Tibial artery (tissue), 4 donors: ENCODE measurements around the gene GIMAP5.

Source experiments
- DNase-seq, 2 donors: peaks; one replicate each; pipeline ENCODE4 v3.0.0-alpha.2; 2019
- H3K27ac ChIP-seq, 2 donors: fragments of 200-600 bp; sonication (generic) in 1 of 2; 1 replicate in 1 of 2; 2 replicates in 1 of 2; pipeline ENCODE4 v1.5.1; 2018 to 2019; ENCODE audit warnings: mild to moderate bottlenecking in 1 of 2
- H3K27me3 ChIP-seq, 2 donors: fragments of 200-600 bp; sonication (generic) in 1 of 2; one replicate each; pipeline versions ENCODE4 v1.5.1 to v1.6.0; 2016 to 2019
- H3K36me3 ChIP-seq, 3 donors: fragments of 200-600 bp; sonication (generic) in 2 of 3; one replicate each; pipeline ENCODE4 v1.5.1; 2016 to 2019; ENCODE audit warnings: mild to moderate bottlenecking in 2 of 3
- H3K4me1 ChIP-seq, 4 donors: fragments of 200-600 bp; sonication (generic) in 2 of 4; 1 replicate in 3 of 4; 2 replicates in 1 of 4; pipeline ENCODE4 v1.5.1; 2016 to 2019
- H3K4me3 ChIP-seq, 2 donors: fragments of 200-600 bp; sonication (generic) in 1 of 2; 1 replicate in 1 of 2; 2 replicates in 1 of 2; pipeline ENCODE4 v1.5.1; 2018 to 2019; ENCODE audit warnings: mild to moderate bottlenecking in 2 of 2
- H3K9me3 ChIP-seq, 3 donors: fragments of 200-600 bp; sonication (generic) in 1 of 3; one replicate each; pipeline ENCODE4 v1.5.1; 2016 to 2019
- intact Hi-C: fragments of 100-400 bp; cut with DNase I; formaldehyde crosslinking; loops from one replicate; pipeline ENCODE4 v1.15.0; 2023; ENCODE audit warnings: low total_unique reads
- TF ChIP-seq, protein P1 (sequence below), 2 experiments: fragments of 200-600 bp in 1 of 2; fragments of 450-650 bp in 1 of 2; IDR thresholded peaks; one replicate each; pipeline ENCODE4 v1.5.1; 2017 to 2019; ENCODE audit warnings: antibody characterized with exemption in 2 of 2, mild to moderate bottlenecking in 1 of 2, moderate library complexity in 1 of 2

GIMAP5 gene

DNA sequence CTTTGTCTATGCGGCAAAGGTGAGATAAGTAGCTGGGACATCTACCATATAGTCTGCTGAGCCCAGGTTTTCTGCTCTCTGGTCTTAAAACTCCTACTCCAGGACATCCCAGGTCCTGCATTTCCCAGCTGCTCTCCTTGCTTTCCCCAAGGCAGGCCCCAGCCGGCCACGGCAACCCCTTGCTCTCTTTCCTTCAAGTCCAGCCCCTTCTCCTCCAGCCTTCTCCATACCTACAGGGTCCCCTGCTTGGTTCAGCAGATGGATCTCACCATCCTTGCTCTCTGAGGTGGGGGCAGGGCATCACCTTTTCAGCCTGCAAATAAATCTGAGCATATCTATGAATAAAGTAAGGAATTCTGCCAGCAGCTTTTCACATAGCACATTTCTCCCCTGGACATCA is 8.7 kb downstream of the GIMAP5 start:
- intact Hi-C loops, result no loop called here
- Histone ChIP-seq H3K36me3 (peaks cover 0 to 11% (median 0%) of the 10 kb centered on the region in 3 donors), H3K4me1 (no peaks in the 10 kb centered on the region), H3K27me3 (no peaks in the 10 kb centered on the region), H3K27ac (no peak overlapping the region), H3K4me3 (no peak overlapping the region), H3K9me3 (no peaks in the 10 kb centered on the region)
- no peak for DNase-seq
- TF ChIP-seq, protein P1, sequence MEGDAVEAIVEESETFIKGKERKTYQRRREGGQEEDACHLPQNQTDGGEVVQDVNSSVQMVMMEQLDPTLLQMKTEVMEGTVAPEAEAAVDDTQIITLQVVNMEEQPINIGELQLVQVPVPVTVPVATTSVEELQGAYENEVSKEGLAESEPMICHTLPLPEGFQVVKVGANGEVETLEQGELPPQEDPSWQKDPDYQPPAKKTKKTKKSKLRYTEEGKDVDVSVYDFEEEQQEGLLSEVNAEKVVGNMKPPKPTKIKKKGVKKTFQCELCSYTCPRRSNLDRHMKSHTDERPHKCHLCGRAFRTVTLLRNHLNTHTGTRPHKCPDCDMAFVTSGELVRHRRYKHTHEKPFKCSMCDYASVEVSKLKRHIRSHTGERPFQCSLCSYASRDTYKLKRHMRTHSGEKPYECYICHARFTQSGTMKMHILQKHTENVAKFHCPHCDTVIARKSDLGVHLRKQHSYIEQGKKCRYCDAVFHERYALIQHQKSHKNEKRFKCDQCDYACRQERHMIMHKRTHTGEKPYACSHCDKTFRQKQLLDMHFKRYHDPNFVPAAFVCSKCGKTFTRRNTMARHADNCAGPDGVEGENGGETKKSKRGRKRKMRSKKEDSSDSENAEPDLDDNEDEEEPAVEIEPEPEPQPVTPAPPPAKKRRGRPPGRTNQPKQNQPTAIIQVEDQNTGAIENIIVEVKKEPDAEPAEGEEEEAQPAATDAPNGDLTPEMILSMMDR (IDR thresholded peaks at IDR 0.05), result no peak

DNA sequence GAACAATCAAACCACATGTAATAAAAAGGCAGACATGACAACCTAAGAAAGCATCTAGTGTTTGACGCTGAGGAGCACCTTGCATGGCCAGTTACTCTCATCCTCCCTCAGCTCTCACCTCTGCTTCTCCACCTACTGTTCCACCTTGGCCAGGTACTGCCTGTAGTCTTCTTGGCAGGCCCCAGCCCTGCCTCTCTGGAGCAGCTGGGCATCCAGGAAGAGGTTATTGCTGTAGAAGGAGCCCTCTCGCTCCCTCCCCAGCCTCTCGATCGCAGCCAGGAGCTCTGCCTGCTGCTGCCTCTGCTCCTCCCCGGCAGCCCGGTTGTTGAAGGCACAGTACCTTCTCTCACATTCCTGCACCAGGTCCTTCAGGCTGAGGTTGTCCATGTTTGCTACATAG is 9.7 kb downstream of the GIMAP5 start:
- H3K4me3 ChIP-seq, result no peak overlapping the region
- no peak for DNase-seq
- no peak overlapping the region for H3K27ac ChIP-seq
- TF ChIP-seq, protein P1 (IDR thresholded peaks at IDR 0.05), result no peak
- H3K4me1 ChIP-seq, result no peaks in the 10 kb centered on the region
- intact Hi-C loops, result no loop called here
- H3K36me3 ChIP-seq, result peaks cover 0 to 3% (median 0%) of the 10 kb centered on the region in 3 donors
- no peaks in the 10 kb centered on the region for H3K9me3 ChIP-seq
- H3K27me3 ChIP-seq, result no peaks in the 10 kb centered on the region

DNA sequence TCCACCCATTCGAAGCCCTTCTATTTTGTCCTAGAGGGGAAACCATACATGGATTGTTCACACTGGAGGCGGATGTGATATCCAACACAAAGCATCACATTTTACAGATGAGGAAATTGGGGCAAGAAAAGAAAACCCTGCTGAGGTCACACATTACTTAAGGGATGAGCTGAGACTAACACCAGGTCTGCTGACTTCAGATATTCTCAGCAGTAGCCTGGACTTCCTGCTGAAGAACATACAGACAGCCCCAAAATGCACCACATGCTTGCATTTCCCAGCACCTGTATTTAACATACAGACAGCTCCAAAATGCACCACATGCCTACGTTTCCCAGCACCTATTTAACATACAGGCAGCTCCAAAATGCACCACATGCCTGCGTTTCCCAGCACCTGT is 11.2 kb downstream of the GIMAP5 start:
- intact Hi-C loops, result no loop called here
- H3K4me1 ChIP-seq, result no peaks in the 10 kb centered on the region
- H3K4me3 ChIP-seq, result no peak overlapping the region
- no peaks in the 10 kb centered on the region for H3K36me3 ChIP-seq
- H3K27ac ChIP-seq, result no peak overlapping the region
- H3K27me3 ChIP-seq, result no peaks in the 10 kb centered on the region
- no peaks in the 10 kb centered on the region for H3K9me3 ChIP-seq
- DNase-seq, result no peak
- TF ChIP-seq, protein P1 (IDR thresholded peaks at IDR 0.05), result no peak

DNA sequence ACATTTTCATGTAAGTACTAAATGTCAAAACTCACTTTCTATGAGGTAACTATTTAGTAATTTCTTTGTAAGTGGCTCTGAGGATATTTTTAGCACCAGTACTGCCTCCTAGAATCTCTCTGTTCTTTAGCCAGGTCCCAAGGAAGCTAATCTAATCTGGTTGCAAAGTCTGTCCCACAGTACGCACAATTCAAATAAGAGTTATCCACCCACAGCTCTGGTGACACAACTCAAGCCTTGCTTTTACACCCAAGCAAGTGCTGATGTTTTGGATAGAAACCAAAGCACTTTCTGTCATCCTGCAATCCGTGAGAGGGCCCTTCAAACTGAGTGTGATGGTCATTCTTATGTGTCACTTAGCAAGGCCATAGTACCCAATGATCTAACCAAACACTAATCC is 14.5 kb downstream of the GIMAP5 start:
- Histone ChIP-seq H3K4me1 (no peaks in the 10 kb centered on the region), H3K36me3 (no peaks in the 10 kb centered on the region), H3K27ac (no peak overlapping the region), H3K4me3 (no peak overlapping the region), H3K9me3 (no peaks in the 10 kb centered on the region), H3K27me3 (peaks cover 0 to 2% of the 10 kb centered on the region in 2 donors)
- TF ChIP-seq, protein P1 (IDR thresholded peaks at IDR 0.05), result no peak
- no peak for DNase-seq
- intact Hi-C loops, result no loop called here

DNA sequence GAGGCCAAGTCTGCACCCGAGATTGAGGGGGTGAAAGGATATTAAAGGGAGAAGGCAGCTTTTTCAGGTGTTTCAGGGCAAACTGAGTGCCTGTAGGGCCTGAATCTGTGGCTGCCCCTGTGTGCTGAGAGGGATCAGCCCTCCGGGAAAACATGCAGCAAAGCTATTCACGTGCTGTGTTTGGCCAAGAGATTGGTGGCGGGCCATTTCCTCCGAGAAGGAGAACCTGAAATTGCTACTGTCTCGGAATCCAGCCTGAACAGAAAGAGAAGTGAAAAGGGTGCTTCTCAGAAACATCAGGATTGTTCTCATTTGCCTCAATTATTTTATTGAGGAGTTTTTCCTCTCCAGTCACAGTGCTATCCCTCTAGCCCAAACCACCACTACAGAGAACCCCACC is 16.0 kb downstream of the GIMAP5 start:
- intact Hi-C loops, result no loop called here
- Histone ChIP-seq H3K4me3 (no peak overlapping the region), H3K27me3 (peaks cover 0 to 2% of the 10 kb centered on the region in 2 donors), H3K4me1 (no peaks in the 10 kb centered on the region), H3K36me3 (no peaks in the 10 kb centered on the region), H3K27ac (no peak overlapping the region), H3K9me3 (no peaks in the 10 kb centered on the region)
- TF ChIP-seq, protein P1 (IDR thresholded peaks at IDR 0.05), result no peak
- DNase-seq, result peak in 1 of 2 donors; percentile 42
